Fibroblast of villous mesenchyme (primary cell): ENCODE measurements around the gene SLIT3. TPM values are rescaled to one million over a fixed set of nuclear protein-coding genes. Genes with fewer than 3 reads are reported as not detected.

Source experiments
- DNase-seq: peaks from one replicate; pipeline ENCODE4 v3.0.0-alpha.2; 2010; ENCODE audit warnings: low read depth
- H3K4me3 ChIP-seq: 2 replicates; pipeline ENCODE4 v1.5.1; 2011; ENCODE audit warnings: low read depth, mild to moderate bottlenecking, low read length
- CTCF ChIP-seq: IDR thresholded peaks from 2 replicates; pipeline ENCODE4 v1.5.1; 2012; ENCODE audit warnings: low read depth, mild to moderate bottlenecking, low read length; ENCODE audit not compliant: insufficient read depth
- total RNA-seq: library from RNA; depleted of rRNA; stranded (reverse); fragments of >200 nt; gene quantifications from 2 replicates; pipeline ENCODE4 v1.2.3, GENCODE V29; 2012

SLIT3 gene
- total RNA-seq, 1 donor: under 0.01 TPM

- no peak for DNase-seq
- H3K4me3 ChIP-seq: no peak overlapping the region
- TF ChIP-seq CTCF: no peak
These were observed 332.9 kb downstream of the SLIT3 start for GRCh38 chr5:168967882-168968620.

- H3K4me3 ChIP-seq: no peak overlapping the region
- TF ChIP-seq CTCF: no peak
- DNase-seq: no peak
These were observed 335.3 kb downstream of the SLIT3 start for GRCh38 chr5:168965638-168966037.

GRCh38 chr5:168964182-168964581, 336.8 kb downstream of the SLIT3 start:
- TF ChIP-seq CTCF: no peak
- no peak for DNase-seq
- no peak overlapping the region for H3K4me3 ChIP-seq

GRCh38 chr5:168962306-168962705, 338.6 kb downstream of the SLIT3 start:
- H3K4me3 ChIP-seq: no peak overlapping the region
- no peak for TF ChIP-seq CTCF
- DNase-seq: no peak

GRCh38 chr5:168961681-168962080, 339.3 kb downstream of the SLIT3 start:
- no peak for DNase-seq
- no peak for TF ChIP-seq CTCF
- no peak overlapping the region for H3K4me3 ChIP-seq

- no peak for TF ChIP-seq CTCF
- DNase-seq: no peak
- H3K4me3 ChIP-seq: no peak overlapping the region
These were observed 340.4 kb downstream of the SLIT3 start for GRCh38 chr5:168960497-168960896.

GRCh38 chr5:168953351-168953750, 347.6 kb downstream of the SLIT3 start:
- no peak for TF ChIP-seq CTCF
- no peak overlapping the region for H3K4me3 ChIP-seq
- DNase-seq: no peak
